Suppressor macrophage treated with lipopolysaccharide for 1 hour (primary cell): ENCODE data around the gene CAMKK2.
"Not testable (repeated sequence)": the region's sequence is repeated elsewhere in the genome, so short reads cannot be mapped to it uniquely, and the experiment has no call there.

ENCODE experiments used
- DNase-seq, 3 donors: peaks; one replicate each; pipeline ENCODE4 v3.0.0-alpha.2; 2020 to 2022

CAMKK2 gene

DNA sequence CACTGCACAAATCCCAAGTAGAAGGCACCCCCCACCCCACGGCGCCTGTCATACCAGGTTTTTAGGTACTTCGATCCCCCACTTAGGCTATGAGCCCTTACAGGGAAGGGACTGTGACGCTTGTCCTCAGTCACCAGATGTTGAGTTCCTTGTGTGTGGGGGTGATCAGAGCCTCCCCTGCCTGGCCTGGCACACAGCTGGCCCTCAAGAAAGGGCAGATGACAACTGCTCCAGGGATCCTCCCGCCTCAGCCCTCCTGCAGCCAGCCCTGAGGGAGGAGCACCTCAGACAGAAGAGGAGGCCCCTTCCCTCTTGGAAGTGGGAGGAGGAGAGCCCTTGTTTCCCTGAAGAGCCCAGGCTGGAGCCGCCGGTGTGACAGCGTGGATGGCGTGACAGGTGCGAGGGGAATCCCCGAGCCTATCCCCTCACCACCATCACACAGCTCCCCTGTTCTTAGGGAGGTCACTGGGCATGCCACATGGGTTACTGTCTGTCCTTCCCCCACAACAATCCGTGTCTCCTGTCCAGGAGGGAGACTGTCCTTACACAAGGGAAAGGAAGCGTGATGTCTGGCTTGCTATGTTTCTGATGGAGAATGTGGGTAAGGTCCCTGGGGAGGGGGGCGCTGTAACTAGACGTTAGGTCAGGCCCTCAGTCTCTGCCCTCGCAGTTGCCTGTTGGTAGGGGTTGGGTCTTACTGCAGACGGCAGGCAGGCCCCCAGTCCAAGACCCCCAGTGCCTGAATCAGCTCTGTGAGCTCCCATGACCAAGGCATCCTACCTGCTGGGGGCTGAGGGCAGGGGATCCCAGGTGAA lies 55.1 kb downstream of the CAMKK2 start:
- peak in 2 of 3 donors; percentile 33 to 41 for DNase-seq

DNA sequence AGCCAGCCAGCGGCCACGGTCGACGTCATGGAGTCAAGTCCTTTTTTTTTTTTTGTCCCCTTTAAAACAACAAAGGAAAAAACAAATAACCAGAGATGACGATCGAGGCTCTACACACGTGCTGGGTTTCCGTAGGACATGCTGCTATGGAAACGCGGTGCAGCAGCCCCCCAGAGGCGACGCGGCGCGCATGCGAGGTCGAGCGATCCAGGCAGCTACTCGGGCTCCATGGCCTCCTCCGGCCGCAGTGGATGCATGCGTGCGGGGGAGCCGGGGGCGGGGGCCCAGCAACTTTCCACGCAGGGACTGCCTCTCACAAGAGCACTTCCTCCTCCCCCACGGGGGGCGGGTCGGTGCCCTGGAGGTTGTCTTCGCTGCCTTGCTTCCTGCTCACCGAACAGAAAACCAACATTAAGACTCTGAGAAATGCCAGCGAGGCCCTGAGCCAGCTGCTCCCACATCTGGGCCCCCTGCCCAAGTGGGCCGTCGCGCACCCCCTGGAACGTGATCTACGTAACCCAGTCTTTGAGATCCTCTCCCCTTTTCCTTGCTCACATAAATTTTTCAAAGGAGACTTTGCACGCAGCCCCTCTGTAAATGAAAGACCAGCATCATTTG lies 55.9 kb downstream of the CAMKK2 start:
- DNase-seq: peak; percentile 77 to 92 (median 86)

DNA sequence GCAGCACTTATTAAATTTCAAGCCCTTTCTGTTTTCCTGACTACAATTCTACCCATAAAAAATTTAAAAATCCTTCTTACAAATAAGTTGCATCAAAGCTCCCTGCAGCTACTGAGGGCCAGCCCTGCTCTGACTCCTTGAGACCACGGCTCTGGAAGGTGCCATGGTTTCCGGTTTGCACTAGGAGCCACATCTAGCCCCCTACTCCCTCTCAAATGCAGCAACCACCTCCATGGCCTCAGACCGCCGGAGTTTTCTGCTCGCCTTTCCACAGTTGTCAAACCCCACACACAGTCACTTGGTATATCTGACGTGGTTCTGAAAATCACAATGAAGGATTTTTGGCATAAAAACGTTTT lies 56.5 kb downstream of the CAMKK2 start:
- no peak for DNase-seq

DNA sequence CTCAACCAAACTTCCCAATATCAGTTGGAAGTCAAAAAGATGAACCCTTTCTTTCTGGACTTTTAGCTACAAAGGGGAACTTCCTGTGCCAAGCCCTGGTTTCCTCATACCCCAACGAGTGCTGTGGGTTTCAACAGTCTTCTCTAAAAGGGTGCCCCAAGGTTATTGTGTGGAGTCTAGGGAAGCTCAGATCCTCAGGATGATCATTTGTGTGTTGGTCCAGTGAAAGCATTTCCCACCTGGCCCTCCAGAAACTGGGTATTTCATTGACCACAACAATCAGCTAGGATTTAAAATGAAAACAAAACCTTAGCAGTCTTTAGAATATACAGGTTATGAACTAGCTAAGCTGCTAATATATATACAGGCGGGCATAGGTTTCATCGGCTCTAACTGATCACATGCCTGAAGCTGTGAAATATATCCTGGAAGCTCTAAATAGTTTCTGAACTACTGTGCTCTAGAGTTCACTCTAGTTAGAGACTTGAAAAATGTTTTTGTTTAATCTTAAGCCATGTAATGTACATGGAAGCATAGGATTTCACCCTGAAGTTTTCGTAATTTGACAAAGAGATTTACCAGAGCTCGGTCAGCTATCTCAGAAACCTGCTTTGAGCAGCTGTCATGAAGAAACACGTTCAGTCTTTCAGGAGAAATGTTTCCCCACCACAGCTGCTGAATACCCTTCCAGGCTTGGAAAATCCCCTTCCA lies 57.0 kb downstream of the CAMKK2 start:
- DNase-seq: peak; percentile 77 to 83 (median 77)

DNA sequence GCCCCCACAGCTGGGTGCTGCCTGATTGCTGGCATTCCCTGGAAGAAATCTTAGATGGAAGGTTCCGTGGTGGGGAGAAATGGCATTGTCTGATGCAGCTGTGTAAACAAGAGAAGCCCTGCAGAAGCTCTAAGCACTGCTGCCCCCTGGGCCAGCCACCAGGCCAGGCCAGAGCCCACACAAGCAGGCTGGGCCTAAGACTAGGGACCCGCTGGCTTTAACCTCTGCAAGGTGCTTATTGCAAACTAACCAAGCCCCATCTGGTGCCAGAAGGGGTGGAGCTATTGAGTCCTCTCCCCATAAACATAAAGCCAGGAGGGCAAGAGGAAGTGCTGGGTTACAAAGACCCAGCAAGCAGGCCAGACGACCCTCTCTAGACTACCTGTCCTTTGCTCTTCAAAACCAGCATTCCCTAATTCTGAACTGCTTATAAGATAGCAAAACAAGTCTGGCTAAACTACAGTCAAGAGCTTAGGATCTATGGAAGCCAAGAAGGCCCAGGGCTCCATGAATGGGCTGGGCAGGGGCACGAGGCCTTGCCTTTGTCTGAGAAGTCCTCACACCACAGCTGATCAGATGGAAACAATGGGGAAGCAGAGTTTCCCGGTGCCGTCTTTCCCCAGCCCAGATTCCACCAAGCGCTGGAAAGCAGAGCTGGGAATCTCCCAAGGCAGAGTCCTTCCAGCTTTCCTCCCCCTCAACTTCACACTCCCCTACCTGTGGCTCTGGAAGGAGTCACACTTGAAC lies 57.7 kb downstream of the CAMKK2 start:
- no peak for DNase-seq

DNA sequence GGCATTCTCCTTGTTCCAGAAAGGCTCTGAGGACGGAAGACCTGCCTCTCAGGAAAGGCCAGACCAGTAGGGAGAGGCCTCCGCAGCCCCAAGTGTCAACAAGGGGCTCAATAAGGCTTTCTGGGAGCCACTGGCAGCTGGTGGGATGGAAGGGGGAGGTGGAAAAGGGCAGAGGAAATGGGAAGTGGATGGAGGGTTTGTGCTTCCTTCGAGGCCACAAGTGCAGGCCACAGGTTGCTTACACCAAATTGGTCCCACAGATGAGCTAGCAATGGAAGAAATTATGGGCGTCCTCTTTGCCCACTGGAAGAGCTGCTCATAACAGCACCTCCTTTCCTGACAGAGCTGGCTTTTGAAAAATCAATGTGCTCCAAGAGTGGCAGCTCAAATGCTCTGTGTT lies 58.4 kb downstream of the CAMKK2 start:
- DNase-seq: no peak

DNA sequence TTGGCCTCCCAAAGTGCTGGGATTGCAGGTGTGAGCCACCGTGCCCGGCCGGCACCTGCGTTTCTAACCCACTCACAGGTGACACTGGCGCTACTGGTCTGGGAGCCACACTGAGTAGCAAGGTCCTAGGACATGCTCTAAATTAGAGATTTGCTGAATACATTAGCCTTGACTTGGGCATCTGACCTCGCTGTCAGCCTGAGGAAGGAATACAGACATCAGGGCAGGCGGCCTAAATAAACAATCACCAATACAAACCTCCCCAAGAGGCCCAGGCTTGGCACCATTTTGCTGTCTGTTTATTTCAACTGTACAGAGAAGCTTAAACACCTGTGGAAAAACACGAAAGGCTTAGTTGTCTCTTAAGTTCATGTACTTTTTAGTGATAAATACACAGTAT lies 59.1 kb downstream of the CAMKK2 start:
- DNase-seq: no peak

DNA sequence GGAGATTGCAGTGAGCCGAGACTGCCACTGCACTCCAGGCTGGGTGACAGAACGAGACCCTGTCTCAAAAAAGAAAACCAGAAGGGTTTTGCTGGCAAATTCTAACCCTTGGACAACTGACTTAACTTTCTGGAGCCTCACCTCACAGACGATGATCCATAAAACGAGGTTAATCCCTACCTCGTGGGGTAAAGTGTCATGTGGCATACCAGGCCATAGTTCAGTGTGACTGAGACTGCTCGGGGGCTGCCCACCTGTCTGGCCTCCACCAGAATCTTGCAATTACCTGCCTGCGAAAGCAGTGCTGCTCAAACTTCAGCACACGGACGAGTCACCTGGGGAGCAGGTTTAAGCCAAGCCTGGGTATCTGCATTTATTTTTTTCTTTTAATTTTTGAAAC lies 59.7 kb downstream of the CAMKK2 start:
- no peak for DNase-seq

DNA sequence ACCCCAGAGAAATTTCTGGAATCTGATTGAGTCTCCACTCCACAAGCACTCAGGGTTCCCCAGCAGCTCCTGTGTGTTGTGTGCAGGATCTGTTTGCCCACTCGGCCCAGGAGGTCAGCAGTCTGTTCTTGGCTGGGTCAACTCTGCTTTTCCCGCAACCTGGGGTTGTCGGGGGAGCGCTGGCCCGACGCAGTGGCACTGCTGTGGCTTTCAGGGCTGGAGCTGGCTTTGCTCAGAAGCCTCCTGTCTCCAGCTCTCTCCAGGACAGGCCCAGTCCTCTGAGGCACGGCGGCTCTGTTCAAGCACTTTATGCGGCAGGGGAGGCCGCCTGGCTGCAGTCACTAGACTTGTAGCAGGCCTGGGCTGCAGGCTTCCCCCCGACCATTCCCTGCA lies 62.9 kb downstream of the CAMKK2 start:
- no peak for DNase-seq

DNA sequence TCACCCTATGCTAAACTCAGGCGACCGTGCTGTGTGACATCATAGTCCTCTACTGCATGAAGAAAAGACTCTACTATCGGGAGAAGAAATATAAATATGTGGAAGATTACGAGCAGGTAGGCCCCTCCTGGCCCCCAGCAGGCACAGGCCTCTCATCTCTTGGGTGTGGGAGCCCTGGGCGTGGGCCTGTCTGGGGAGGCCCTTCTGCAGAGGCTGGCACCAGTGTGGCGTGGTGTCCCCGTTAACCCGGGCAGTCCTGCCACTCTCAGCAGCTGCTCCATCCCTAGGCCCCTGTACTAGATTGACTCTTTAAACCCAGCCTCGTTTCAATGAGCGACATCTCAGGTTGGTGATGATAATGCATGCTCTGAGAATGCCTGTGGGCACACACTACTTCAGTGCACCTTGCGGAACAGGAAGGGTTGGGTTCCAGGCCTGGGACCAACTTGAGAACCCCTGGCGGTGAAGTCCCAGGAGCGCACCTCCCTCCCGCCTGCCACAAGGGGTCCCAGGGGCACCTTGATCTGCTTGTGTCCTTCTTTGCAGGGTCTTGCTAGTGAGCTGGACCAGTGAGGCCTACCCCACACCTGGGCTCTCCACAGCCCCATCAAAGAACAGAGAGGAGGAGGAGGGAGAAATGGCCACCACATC lies 63.4 kb downstream of the CAMKK2 start:
- no peak for DNase-seq

DNA sequence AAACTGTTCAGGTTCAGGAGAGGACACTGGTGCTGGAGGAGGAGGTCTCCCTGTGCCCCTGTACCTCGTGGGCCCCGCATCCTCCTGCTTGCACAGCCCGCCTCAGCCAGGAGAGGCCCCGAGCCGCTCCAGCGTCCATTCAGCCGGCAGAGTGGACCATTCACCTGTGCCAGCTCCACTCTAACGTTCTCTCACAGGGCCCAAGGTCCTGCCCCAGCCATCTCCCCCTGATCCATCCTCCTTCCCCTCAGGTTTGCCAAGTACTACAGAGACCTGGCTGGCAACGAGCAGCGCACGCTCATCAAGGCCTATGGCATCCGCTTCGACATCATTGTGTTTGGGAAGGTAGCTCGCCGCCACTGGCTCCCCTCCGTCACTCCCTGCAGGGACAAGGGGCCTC lies 64.3 kb downstream of the CAMKK2 start:
- DNase-seq: no peak

DNA sequence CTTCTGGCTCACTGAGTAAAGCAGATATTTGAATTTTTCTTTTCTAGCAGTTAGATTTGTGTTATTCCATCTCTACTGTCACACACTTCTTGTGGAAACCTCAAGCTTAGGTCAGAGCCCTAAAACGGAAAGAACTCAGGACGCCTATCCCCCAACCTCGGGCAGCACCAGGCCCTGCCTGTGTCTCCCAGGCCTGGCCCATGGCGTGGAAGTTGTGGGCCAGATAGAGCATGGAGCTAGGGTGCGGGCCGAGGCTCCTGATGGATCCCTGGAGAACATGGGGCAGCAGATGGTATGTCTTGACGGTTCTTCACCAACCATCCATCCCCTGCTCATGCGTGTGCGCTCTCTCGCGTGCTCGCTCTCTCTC lies 66.0 kb downstream of the CAMKK2 start:
- DNase-seq: no peak

DNA sequence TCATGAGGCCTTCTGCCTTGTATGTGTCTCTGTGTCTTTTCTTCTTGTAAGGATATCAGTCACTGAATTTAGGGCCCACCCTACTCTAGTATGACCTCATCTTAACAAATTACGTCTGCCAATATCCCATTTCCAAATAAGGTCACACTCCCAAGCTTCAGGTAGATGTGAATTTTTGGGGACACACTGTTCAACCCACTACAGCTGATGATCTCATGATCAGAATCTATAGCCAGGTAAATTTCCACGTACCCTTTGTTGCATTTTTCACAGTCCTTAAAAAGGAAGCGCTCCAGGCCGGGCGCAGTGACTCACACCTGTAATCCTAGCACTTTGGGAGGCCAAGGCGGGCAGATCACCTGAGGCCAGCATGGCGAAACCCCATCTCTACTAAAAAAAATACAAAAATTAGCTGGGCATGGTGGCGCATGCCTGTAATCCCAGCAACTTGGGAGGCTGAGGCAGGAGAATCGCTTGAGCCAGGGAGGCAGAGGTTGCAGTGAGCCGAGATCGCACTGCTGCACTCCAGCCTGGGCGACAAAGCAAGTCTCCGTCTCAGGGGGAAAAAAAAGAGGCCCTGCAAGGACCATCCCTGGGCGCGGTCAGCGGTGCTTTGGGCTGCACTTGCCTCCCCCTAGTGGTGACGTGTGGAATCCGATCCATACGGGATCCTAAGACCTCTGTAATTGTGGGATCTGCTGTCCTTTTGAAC lies 66.5 kb downstream of the CAMKK2 start:
- DNase-seq: peak; percentile 84 to 91 (median 90)

DNA sequence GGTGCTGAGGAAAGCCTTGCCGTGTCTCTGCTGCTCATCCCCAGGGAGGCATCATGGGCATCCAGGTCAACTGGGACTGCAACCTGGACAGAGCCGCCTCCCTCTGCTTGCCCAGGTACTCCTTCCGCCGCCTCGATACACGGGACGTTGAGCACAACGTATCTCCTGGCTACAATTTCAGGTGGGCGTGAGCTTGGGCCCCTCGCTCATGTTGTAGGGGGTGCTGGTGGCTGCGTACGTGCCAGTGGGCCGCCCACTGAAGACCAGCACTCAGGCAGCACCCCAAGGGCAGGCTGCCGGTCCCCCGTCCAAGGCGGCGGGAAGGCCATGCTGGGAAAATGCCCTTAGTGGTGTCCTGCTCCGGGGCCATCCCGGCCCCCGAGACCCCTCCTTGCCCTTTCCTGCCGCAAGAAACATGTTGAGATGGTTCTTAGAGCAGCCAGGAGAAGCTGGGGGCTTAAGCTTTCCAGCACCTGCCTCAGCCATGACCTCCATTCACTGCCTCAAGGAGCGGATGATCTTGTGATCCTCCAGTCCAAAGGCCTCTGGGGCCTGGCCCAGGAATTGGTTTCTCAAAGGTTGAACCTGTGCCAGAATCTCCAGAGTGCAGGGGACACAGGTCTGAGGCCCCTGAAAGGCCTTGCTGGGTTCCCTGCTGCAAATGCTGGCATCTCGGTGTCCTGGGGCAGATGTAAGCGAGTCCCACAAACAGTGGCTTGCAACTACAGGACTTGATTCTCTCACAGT lies 67.4 kb downstream of the CAMKK2 start:
- DNase-seq: no peak

DNA sequence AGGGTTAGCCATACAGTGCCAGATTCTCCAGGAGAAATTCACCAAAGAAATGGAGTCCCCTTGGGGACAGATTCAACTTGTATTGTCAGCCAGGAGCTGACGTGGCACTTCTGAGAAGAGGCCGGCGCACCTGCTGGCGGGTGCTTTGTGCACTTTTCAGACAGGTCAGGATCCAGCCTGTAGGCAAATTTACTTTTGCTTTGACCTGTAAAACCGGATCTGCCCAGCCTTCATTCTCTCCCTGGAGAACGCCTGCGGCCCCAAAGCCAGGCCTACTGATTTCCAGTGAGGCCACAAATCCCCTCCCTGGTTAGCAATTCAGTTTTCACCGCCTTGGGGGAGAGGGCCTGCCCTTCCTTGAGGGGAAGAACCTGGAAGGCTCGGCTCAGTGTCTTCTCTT lies 69.2 kb downstream of the CAMKK2 start:
- DNase-seq: no peak

DNA sequence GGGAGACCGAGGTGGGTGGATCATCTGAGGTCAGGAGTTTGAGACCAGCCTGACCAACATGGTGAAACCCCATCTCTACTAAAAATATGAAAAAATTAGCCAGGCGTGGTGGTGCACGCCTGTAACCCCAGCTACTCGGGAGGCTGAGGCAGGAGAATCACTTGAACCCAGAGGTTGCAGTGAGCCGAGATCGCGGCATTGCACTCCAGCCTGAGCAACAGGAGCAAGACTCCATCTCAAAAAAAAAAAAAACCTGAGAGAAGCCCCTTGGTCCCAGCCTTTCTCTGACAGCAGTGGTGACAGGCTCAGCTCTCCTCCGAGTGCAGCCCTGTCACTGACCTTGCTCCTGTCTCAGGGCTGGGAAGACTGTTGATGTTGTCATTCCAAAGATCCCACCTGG lies 69.6 kb downstream of the CAMKK2 start:
- DNase-seq: not testable (repeated sequence)

DNA sequence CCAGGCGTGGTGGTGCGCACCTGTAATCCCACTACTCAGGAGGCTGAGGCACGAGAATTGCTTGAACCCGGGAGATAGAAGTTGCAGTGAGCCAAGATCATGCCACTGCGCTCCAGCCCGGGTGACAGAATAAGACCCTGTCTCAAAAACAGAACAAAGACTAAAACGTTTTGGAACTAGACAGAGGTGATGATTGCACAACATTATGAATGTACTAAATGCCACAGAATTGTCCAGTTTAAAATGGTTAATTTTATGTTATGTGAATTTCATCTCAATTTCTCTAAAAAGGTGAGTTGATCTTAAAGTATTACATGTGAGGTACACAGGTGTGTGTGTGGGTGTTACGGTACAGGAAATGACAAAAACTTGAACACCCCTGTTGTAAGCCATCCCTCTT lies 70.1 kb downstream of the CAMKK2 start:
- no peak for DNase-seq

DNA sequence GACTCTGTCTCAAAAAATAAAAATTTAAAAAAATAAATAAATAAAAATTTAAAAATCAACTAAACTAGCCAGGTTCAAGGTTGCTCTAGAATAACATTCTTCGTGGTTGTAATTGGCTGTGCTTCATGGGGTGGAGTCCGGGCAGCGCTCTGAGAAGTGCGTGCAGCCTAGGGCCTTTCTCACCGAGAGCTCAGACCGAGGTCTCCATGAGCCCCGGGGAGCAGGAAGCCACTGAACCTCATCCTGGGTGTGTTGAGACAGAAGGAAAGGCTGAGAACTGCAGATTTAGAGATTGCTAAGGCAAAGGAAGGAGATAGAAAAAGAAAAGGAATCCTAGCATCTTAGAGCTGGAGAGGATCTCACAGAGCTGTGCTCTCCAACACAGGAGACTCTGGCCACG lies 71.9 kb downstream of the CAMKK2 start:
- DNase-seq: no peak

DNA sequence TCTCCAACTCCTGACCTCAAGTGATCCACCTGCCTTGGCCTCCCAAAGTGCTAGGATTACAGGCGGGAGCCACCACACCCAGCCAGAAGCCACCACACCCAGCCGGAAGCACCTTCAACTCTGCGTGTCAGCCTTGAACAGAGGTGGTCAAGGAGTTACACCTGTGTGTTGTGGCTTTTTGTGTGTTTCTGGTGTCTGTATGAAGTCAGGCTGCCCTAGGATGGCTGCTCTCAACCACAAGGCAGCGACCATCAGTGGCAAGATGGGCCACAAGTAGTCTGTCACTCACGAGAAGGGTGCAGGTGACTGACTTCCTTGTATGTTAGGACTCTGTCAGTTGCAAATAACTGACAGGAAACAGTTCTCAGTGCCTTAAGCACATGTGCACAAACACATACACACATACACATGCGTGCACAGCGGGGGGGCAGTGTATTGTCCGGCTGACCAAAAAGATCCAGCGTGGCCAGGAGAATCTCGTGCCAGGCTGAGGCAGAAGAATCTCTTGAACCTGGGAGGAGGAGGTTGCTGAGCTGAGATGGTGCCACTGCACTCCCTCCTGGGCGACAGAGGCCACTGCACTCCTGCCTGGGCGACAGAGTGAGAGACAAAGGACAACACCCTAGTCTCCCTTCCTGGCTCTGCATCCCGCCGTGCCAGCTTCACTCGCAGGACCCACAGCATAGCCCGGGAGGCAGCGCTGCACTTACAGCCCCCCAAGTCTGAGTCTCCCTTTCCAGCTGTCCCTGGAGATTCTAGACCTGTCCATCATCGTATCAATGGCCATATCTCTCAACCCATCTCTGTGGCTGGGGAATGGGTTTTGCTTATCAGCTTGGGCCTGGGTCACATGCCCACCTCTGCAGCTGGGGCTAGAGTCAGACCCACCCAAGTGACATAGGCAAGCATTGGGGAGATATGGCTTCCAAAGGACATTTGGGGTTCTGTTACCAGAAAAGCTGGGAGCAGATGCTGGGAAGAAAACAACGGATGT lies 72.9 kb downstream of the CAMKK2 start:
- no peak for DNase-seq

DNA sequence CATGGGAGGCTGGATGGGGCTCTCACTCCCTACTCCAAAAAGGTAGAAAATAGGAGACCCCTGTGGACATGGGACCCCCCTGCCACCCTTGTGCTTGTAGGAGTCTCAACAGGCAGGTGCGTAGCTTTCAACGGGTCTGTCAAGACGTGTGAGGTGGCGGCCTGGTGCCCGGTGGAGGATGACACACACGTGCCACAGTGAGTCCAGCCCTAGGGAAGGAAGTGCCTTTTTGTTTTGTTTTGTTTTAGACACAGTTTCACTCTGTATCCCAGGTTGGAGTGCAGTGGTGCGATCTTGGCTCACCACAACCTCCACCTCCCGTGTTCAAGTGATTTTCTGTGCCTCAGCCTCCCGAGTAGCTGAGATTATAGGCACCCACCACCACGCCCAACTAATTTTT lies 73.7 kb downstream of the CAMKK2 start:
- no peak for DNase-seq
